RKO (cell line): ENCODE data around the gene PTCHD4.

Source experiments
- DNase-seq: peaks from one replicate; pipeline ENCODE4 v3.0.0-alpha.2; 2016; ENCODE audit warnings: low spot score

The PTCHD4 gene

GRCh38 chr6:48099713-48100587 is 11.0 kb downstream of the PTCHD4 start:
- no peak for DNase-seq

GRCh38 chr6:48098923-48099322 is 12.1 kb downstream of the PTCHD4 start:
- DNase-seq: no peak

- DNase-seq: no peak
These were observed 18.3 kb downstream of the PTCHD4 start for GRCh38 chr6:48092550-48093217.

GRCh38 chr6:48090546-48090945 is 20.5 kb downstream of the PTCHD4 start:
- no peak for DNase-seq

- peak; percentile 60 for DNase-seq
These were observed 23.5 kb downstream of the PTCHD4 start for GRCh38 chr6:48087448-48087847.

GRCh38 chr6:48086187-48086586 is 24.8 kb downstream of the PTCHD4 start:
- no peak for DNase-seq

GRCh38 chr6:48085131-48085741 is 25.8 kb downstream of the PTCHD4 start:
- no peak for DNase-seq

- no peak for DNase-seq
These were observed 26.8 kb downstream of the PTCHD4 start for GRCh38 chr6:48084201-48084600.

GRCh38 chr6:48080227-48081009 is 30.6 kb downstream of the PTCHD4 start:
- no peak for DNase-seq

- no peak for DNase-seq
These were observed 32.9 kb downstream of the PTCHD4 start for GRCh38 chr6:48078120-48078519.

- no peak for DNase-seq
These were observed 35.8 kb downstream of the PTCHD4 start for GRCh38 chr6:48075181-48075580.

- DNase-seq: no peak
These were observed 36.8 kb downstream of the PTCHD4 start for GRCh38 chr6:48073976-48074767.

- no peak for DNase-seq
These were observed 39.2 kb downstream of the PTCHD4 start for GRCh38 chr6:48071833-48072232.

GRCh38 chr6:48069280-48069679 is 41.7 kb downstream of the PTCHD4 start:
- no peak for DNase-seq

- no peak for DNase-seq
These were observed 42.4 kb downstream of the PTCHD4 start for GRCh38 chr6:48068278-48069251.

GRCh38 chr6:48067886-48068277 is 43.1 kb downstream of the PTCHD4 start:
- DNase-seq: no peak

GRCh38 chr6:48067148-48067712 is 43.8 kb downstream of the PTCHD4 start:
- DNase-seq: no peak

GRCh38 chr6:48061265-48061990 is 49.6 kb downstream of the PTCHD4 start:
- DNase-seq: no peak
